ENCODE data around the gene PTPRD.
"Not testable (repeated sequence)": the region's sequence is repeated elsewhere in the genome, so short reads cannot be mapped to it uniquely, and the experiment has no call there.

- TF ChIP-seq CTCF, EZH2 (IDR thresholded peaks at IDR 0.05): not testable (repeated sequence)
Observed at GRCh38 chr9:9441874-9442273, 1170.9 kb downstream of the PTPRD start.

Data from neural progenitor cell (in vitro differentiated cells).